GM12892 (cell line): Measurements from ENCODE around the gene ANKLE1.
"Not testable (repeated sequence)": the region's sequence is repeated elsewhere in the genome, so short reads cannot be mapped to it uniquely, and the experiment has no call there.

Experiments
- DNase-seq: peaks from one replicate; pipeline ENCODE4 v3.0.0; 2011; ENCODE audit not compliant: insufficient read length
- FAIRE-seq: peaks from 2 replicates; lab custom pipeline; 2011; peaks lifted over from hg19 to GRCh38; lab: Jason Lieb, UNC
- POLR2A ChIP-seq: IDR thresholded peaks from 2 replicates; pipeline ENCODE4 v1.6.1; 2011; ENCODE audit warnings: low read depth, low read length, control low read depth
- POLR2AphosphoS5 ChIP-seq: IDR thresholded peaks from 2 replicates; pipeline ENCODE4 v1.6.1; 2011; ENCODE audit warnings: low read depth, low read length, control low read depth
- TAF1 ChIP-seq: IDR thresholded peaks from 2 replicates; pipeline ENCODE4 v1.6.1; 2011; ENCODE audit warnings: low read depth, mild to moderate bottlenecking, control low read depth, low read length, borderline replicate concordance

Gene ANKLE1

GRCh38 chr19:17292301-17293074, 10.8 kb downstream of the ANKLE1 start:
- DNase-seq (peak; percentile 98), FAIRE-seq (peak; percentile 97)
- TF ChIP-seq POLR2AphosphoS5: 0 out of 2 replicates have a peak, but pooled peaks have one; percentile 19
- no peak for TF ChIP-seq TAF1
- TF ChIP-seq POLR2A: peak; percentile 64; the same call in 1 of the 2 replicates

GRCh38 chr19:17293605-17294004, 11.9 kb downstream of the ANKLE1 start:
- DNase-seq: no peak
- no peak for TF ChIP-seq TAF1
- TF ChIP-seq POLR2AphosphoS5: no peak
- no peak for TF ChIP-seq POLR2A
- FAIRE-seq: no peak

DNA sequence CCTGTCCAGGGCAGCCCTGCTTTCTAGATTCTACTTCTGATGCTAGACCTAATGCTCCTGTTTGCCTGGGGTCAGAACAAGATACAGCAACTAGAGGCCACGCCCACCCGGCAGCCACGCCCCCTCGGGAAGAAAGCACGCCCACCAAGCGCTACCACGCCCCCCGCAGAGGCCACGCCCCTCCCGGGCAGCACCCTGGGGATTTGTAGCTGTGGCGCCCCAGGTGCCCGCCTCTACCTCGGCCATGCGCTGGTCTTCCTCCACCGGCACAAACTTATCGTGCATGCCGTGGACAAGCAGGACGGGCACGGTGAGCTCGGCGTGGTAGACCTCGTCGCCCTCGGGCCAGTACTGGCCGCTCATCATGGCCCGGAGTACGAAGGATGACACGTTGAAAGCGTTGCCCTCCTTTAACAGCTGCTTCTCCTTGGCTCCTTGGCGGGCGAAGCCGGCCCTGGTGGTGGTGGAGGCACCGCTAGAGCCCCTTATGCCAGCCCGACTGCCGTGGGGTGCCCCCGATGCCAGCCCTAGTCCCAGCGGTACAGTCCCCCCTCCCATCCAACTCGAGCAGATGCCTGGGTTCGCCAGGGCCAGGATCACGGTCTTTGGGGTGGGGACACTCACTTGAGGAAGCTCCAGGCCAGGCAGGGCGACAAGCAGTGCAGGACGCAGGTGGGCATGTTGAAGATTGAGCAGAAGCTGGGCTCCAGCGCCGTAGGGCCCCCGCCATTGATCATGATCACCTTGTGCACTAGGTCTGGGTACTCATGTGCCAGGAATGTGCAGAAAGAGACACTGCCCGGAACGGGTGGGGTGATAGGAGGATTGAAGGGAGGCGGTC, 12.6 kb downstream of the ANKLE1 start:
- FAIRE-seq (peak; percentile 71), DNase-seq (peak; percentile 65)
- TF ChIP-seq POLR2A: no peak
- TF ChIP-seq TAF1: no peak
- no peak for TF ChIP-seq POLR2AphosphoS5

GRCh38 chr19:17295551-17295950, 13.8 kb downstream of the ANKLE1 start:
- not testable (repeated sequence) for DNase-seq, FAIRE-seq

DNA sequence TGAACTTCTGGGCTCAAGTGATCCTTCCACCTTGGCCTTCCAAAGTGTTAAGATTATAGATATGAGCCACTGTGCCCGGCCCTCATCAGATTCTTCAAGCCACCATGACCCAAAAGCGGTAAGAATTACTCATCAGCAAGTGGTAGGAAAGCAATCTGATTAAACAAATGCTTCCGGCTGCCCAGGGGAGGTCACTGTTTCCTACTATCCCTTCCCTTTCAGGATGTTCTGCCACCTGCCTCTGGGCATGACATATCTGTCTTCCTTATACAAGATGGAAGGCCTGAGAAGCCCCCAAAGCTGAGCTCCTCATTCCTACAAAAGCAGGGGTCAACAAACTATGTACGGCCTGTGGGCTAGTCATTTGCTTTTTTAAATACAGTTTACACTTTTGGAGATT, 14.6 kb downstream of the ANKLE1 start:
- no peak for DNase-seq
- no peak for TF ChIP-seq POLR2A
- no peak for TF ChIP-seq TAF1
- TF ChIP-seq POLR2AphosphoS5: no peak
- no peak for FAIRE-seq

DNA sequence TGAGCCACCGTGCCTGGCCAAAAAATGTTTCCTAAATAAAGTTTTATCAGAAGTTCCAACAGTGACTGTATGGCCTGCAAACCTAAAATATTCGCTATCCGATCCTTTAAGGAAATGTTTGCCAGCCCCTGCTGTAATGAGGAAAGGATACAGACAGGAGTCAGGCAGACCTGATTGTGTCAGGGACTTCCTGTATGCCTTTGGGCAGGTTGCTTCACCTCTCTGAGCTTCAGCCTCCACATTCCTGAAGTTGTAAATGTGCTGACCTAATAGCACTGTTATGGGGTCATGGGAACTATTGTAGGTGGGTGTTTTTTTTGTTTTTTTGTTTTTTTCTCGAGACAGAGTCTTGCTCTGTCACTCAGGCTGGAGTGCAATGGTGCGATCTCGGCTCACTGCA, 15.3 kb downstream of the ANKLE1 start:
- TF ChIP-seq TAF1 (no peak), POLR2A (no peak), POLR2AphosphoS5 (no peak)
- DNase-seq (no peak), FAIRE-seq (no peak)

DNA sequence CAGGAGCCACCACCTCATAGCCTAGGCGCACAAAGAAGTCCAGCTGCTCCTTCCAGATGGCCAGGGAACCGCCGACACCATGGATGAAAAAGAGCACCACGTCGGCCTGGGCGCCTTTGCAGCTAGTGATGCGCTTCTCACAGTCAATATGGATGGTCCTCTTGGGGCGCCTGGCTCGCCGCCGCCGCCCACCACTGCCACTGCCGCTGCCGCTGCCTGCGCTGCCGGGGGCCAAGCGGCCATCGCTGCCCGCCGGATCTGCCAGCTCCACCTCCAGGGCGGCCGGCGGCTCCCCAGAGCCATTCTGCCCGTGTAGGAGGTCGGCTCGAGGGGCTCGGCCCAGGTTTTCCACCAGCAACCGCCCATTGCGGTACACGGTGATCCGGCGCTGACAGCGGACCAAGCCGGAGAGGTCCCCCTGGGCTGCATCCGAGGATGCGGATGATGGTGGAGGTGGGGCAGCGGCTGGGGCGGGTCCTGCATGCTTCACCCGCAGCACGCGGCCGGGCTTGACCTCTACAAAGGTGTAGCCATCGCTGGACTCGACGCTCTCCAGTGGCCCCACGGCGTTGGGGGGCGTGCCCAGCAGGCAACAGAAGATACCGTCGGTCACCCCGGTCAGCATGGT, 19.4 kb downstream of the ANKLE1 start:
- DNase-seq (no peak), FAIRE-seq (no peak)
- TF ChIP-seq POLR2A (no peak), POLR2AphosphoS5 (no peak), TAF1 (no peak)

- DNase-seq (no peak), FAIRE-seq (peak; percentile 48)
- TF ChIP-seq TAF1 (no peak), POLR2AphosphoS5 (no peak), POLR2A (no peak)
These were observed 20.9 kb downstream of the ANKLE1 start for GRCh38 chr19:17302391-17303166.

GRCh38 chr19:17303167-17303939, 21.7 kb downstream of the ANKLE1 start, which contains the start of gene ABHD8:
Gene ABHD8, minus strand, starts transcription at chr19:17303425. Its CDS starts 1,809 bp downstream, at chr19:17301616.
- FAIRE-seq: peak; percentile 92

DNA sequence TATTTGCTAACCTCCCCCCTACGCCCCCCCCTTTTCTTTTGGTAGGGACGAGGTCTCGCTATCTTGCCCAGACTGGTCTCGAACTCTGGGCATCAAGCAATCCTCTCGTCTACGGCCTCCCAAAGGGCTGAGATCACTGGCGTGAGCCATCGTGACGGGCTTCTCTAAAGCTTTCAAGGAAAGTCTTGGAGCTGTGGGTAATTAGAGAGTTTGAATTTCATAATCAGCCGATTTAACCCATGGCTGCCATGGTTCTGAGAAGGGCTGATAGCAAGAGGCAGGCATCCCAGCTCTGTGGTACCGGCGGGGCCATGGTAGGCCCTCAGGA, 22.2 kb downstream of the ANKLE1 start:
- no peak for DNase-seq

More at GRCh38 chr19:17303167-17303939, 21.7 kb downstream of the ANKLE1 start, which contains the start of gene ABHD8:
- TF ChIP-seq TAF1 (no peak), POLR2AphosphoS5 (no peak), POLR2A (no peak; the same call in 1 of the 2 replicates)
- peak; percentile 91 for DNase-seq

More for the DNA sequence above, 22.2 kb downstream of the ANKLE1 start:
- FAIRE-seq: no peak
- TF ChIP-seq POLR2A (no peak), POLR2AphosphoS5 (no peak), TAF1 (no peak)
